Activated B cell treated with CpG ODN at 0.5 μM for 24 hours (primary cell): ENCODE measurements around the gene TCEA2. TPM values are rescaled to one million over a fixed set of nuclear protein-coding genes. Genes with fewer than 3 reads are reported as not detected.

ENCODE experiments used
- ATAC-seq: fragments of 200-7000 bp; cut with Tn5 transposase; one replicate; pipeline ENCODE4 v1.10.0; 2021; ENCODE audit warnings: low read depth, mild to moderate bottlenecking, moderate library complexity
- CTCF ChIA-PET: fragments of 350-600 bp; sonication (Branson Sonifier 250); formaldehyde crosslinking; loops from one replicate; lab custom pipeline; 2021; ENCODE audit warnings: antibody characterized with exemption; lab: Charles Lee
- POLR2A ChIA-PET: fragments of 350-600 bp; sonication (Branson Sonifier 250); formaldehyde crosslinking; loops from one replicate; lab custom pipeline; 2021; ENCODE audit warnings: antibody characterized with exemption; lab: Charles Lee
- DNase-seq: peaks from one replicate; pipeline ENCODE4 v3.0.0; 2022
- H3K27ac Mint-ChIP-seq: one replicate; pipeline ENCODE4 v1.8.0; 2020; ENCODE audit warnings: mixed read lengths
- H3K27me3 Mint-ChIP-seq: one replicate; pipeline ENCODE4 v1.8.0; 2021; ENCODE audit warnings: mixed read lengths
- H3K36me3 Mint-ChIP-seq: one replicate; pipeline ENCODE4 v1.8.0; 2021; ENCODE audit warnings: low read depth, mixed read lengths
- H3K4me1 Mint-ChIP-seq: one replicate; pipeline ENCODE4 v1.8.0; 2021; ENCODE audit warnings: mixed read lengths
- H3K4me3 Mint-ChIP-seq: one replicate; pipeline ENCODE4 v1.8.0; 2020; ENCODE audit warnings: mild to moderate bottlenecking, mixed read lengths
- H3K9me3 Mint-ChIP-seq: one replicate; pipeline ENCODE4 v1.8.0; 2020; ENCODE audit warnings: mixed read lengths
- CTCF ChIP-seq: fragments of 200-600 bp; IDR thresholded peaks from one replicate; pipeline ENCODE4 v1.8.0; 2022; ENCODE audit warnings: antibody characterized with exemption, mild to moderate bottlenecking
- intact Hi-C: fragments of 100-400 bp; cut with micrococcal nuclease; formaldehyde crosslinking; loops from one replicate; pipeline ENCODE4 v1.15.1; 2024
- total RNA-seq: library from RNA; stranded (reverse); gene quantifications from 2 replicates; pipeline ENCODE4 v1.2.3, GENCODE V29; 2022

Gene TCEA2
- total RNA-seq, 1 donor from 2014 or later, result 20.3 TPM

- DNase-seq (no peak), ATAC-seq (no peak)
- Mint-ChIP-seq H3K27ac (no peak overlapping the region), H3K27me3 (peaks cover 5% of the 10 kb centered on the region), H3K4me3 (no peak overlapping the region), H3K9me3 (no peaks in the 10 kb centered on the region), H3K36me3 (no peaks in the 10 kb centered on the region), H3K4me1 (peaks cover 30% of the 10 kb centered on the region)
- ChIA-PET CTCF (no interaction called here), POLR2A (interaction anchor here (1.8 kb wide), 1 partner anchor 23 kb away, joined by 8 read pairs; the partner anchor contains the start of gene LKAAEAR1)
- intact Hi-C loops, result loop anchor here (10.0 kb wide), 1 partner anchor 242 kb away; the partner anchor contains the start of genes ABHD16B and TPD52L2
- no peak for TF ChIP-seq CTCF
Measured at GRCh38 chr20:64106435-64106961, 43.5 kb downstream of the TCEA2 start.

GRCh38 chr20:64106981-64107735 lies 44.2 kb downstream of the TCEA2 start, which contains the start of gene NPBWR2:
TSS of gene NPBWR2 (minus strand) at chr20:64107565. CDS start at chr20:64106831, 734 bp downstream.
- Mint-ChIP-seq H3K27me3 (peaks cover 5% of the 10 kb centered on the region), H3K9me3 (no peaks in the 10 kb centered on the region), H3K4me1 (peaks cover 34% of the 10 kb centered on the region), H3K36me3 (no peaks in the 10 kb centered on the region), H3K4me3 (peak within 1 kb of the TSS; percentile 74), H3K27ac (peak within 1 kb of the TSS; percentile 87)
- no peak for TF ChIP-seq CTCF
- DNase-seq, result no peak
- peak; percentile 72 for ATAC-seq
- ChIA-PET CTCF (interaction anchor here (0.9 kb wide), 1 partner anchor 68 kb away, joined by 4 read pairs; no protein-coding TSS in a partner anchor), POLR2A (interaction anchor here (1.8 to 2.4 kb wide), 2 partner anchors 23 to 28 kb away, joined by 8 to 12 read pairs; partner anchors contain the start of genes LKAAEAR1, OPRL1 and RGS19)
- intact Hi-C loops, result loop anchor here (10.0 kb wide), 1 partner anchor 242 kb away; the partner anchor contains the start of genes ABHD16B and TPD52L2

GRCh38 chr20:64107736-64108457 lies 44.9 kb downstream of the TCEA2 start:
- CTCF ChIA-PET, result interaction anchor here (0.9 to 1.7 kb wide), 2 partner anchors 24 to 69 kb away, joined by 4 to 5 read pairs; partner anchors contain the start of gene LKAAEAR1
- POLR2A ChIA-PET, result interaction anchor here (0.6 to 2.4 kb wide), 3 partner anchors 24 to 49 kb away, joined by 7 to 12 read pairs (median 8); partner anchors contain the start of genes LKAAEAR1, OPRL1 and RGS19
- no peak for TF ChIP-seq CTCF
- no peaks in the 10 kb centered on the region for H3K9me3 Mint-ChIP-seq
- intact Hi-C loops, result loop anchor here (10.0 kb wide), 1 partner anchor 243 kb away; the partner anchor contains the start of genes ABHD16B and TPD52L2
- peak; percentile 86 for ATAC-seq
- peaks cover 36% of the 10 kb centered on the region for H3K4me1 Mint-ChIP-seq
- H3K27me3 Mint-ChIP-seq, result peaks cover 2% of the 10 kb centered on the region
- peak; percentile 34 for DNase-seq
- H3K36me3 Mint-ChIP-seq, result no peaks in the 10 kb centered on the region
- peak overlapping the region; percentile 87 for H3K27ac Mint-ChIP-seq
- H3K4me3 Mint-ChIP-seq, result peak overlapping the region; percentile 74

- H3K4me3 Mint-ChIP-seq, result no peak overlapping the region
- H3K27me3 Mint-ChIP-seq, result no peaks in the 10 kb centered on the region
- ChIA-PET POLR2A (interaction anchor here (0.7 to 2.4 kb wide), 2 partner anchors 30 to 34 kb away, joined by 3 to 12 read pairs; partner anchors contain the start of genes OPRL1 and RGS19), CTCF (interaction anchor here (1.7 kb wide), 1 partner anchor 25 kb away, joined by 5 read pairs; the partner anchor contains the start of gene LKAAEAR1)
- intact Hi-C loops, result loop anchor here (10.0 kb wide), 1 partner anchor 244 kb away; the partner anchor contains the start of genes ABHD16B and TPD52L2
- no peaks in the 10 kb centered on the region for H3K36me3 Mint-ChIP-seq
- no peak for TF ChIP-seq CTCF
- DNase-seq (no peak), ATAC-seq (no peak)
- H3K4me1 Mint-ChIP-seq, result peaks cover 34% of the 10 kb centered on the region
- H3K9me3 Mint-ChIP-seq, result no peaks in the 10 kb centered on the region
- H3K27ac Mint-ChIP-seq, result no peak overlapping the region
Measured at GRCh38 chr20:64108731-64109681, 46.0 kb downstream of the TCEA2 start.
